Tibial nerve (tissue), 4 donors: ENCODE measurements around the gene HEXIM2.

Experiments
- CTCF ChIP-seq, 5 experiments: fragments of 200-600 bp in 3 of 5; fragments of 450-650 bp in 2 of 5; sonication (generic) in 3 of 5; IDR thresholded peaks; one replicate each; pipeline ENCODE4 v1.5.1; 2016 to 2019; ENCODE audit warnings: antibody characterized with exemption in 5 of 5, mild to moderate bottlenecking in 3 of 5, moderate library complexity in 2 of 5
- EP300 ChIP-seq, 2 donors: sonication (generic); formaldehyde crosslinking; IDR thresholded peaks; one replicate each; pipeline ENCODE4 v1.6.1; 2017; ENCODE audit warnings: antibody characterized with exemption in 2 of 2, mild to moderate bottlenecking in 1 of 2
- POLR2A ChIP-seq, 2 donors: fragments of 450-650 bp; IDR thresholded peaks; one replicate each; pipeline ENCODE4 v1.6.1; 2017; ENCODE audit warnings: antibody characterized with exemption in 2 of 2, mild to moderate bottlenecking in 2 of 2, moderate library complexity in 2 of 2

- TF ChIP-seq CTCF (IDR thresholded peaks at IDR 0.05) (no peak), POLR2A (IDR thresholded peaks at IDR 0.05) (no peak), EP300 (IDR thresholded peaks at IDR 0.05) (no peak)
Observed at GRCh38 chr17:45197108-45197507, 35.4 kb downstream of the HEXIM2 start.
